SK-N-SH treated with all-trans-retinoic acid at 6 μM for 48 hours (cell line): ENCODE measurements around the gene DPYSL3.

ENCODE experiments used
- CREB5 ChIP-seq: fragments of 250-450 bp; sonication (Bioruptor Pico); IDR thresholded peaks from 2 replicates; pipeline ENCODE4 v1.5.1; 2020; ENCODE audit warnings: low read depth, mild to moderate bottlenecking, moderate library complexity
- ZFP3 ChIP-seq: fragments of 250-450 bp; sonication (Bioruptor Pico); IDR thresholded peaks from 2 replicates; pipeline ENCODE4 v1.5.0; 2020; ENCODE audit warnings: mild to moderate bottlenecking, moderate library complexity

GRCh38 chr5:147520450-147520849 is 10.6 kb upstream of the DPYSL3 start:
- no peak for TF ChIP-seq ZFP3
- no peak for TF ChIP-seq CREB5 (CRISPR knock-in tag)
